Ovary (tissue), 9 donors: Measurements from ENCODE around the gene SIRT6. TPM values are rescaled to one million over a fixed set of nuclear protein-coding genes. Genes with fewer than 3 reads are reported as not detected.

Source experiments
- DNase-seq, 5 donors: peaks; one replicate each; pipeline ENCODE4 v3.0.0-alpha.2; 2019 to 2020
- H3K27ac ChIP-seq, 2 donors: fragments of 200-600 bp; one replicate each; pipeline versions ENCODE4 v1.5.1 to v1.8.0; 2019 to 2022
- H3K27me3 ChIP-seq: fragments of 200-600 bp; one replicate; pipeline ENCODE4 v1.8.0; 2022
- H3K36me3 ChIP-seq: fragments of 200-600 bp; sonication (generic); one replicate; pipeline ENCODE4 v1.5.1; 2019
- H3K4me1 ChIP-seq: one replicate; pipeline ENCODE4 v1.8.1; 2013; ENCODE audit warnings: mild to moderate bottlenecking, moderate library complexity; ENCODE audit not compliant: insufficient read depth
- H3K4me3 ChIP-seq: fragments of 200-600 bp; sonication (generic); one replicate; pipeline ENCODE4 v1.5.1; 2017
- H3K9me3 ChIP-seq, 2 donors: fragments of 200-600 bp in 1 of 2; sonication (generic) in 1 of 2; one replicate each; pipeline versions ENCODE4 v1.5.1 to v1.8.1; 2013 to 2019; ENCODE audit warnings: mild to moderate bottlenecking in 1 of 2, moderate library complexity in 1 of 2
- EP300 ChIP-seq: sonication (generic); formaldehyde crosslinking; IDR thresholded peaks from one replicate; pipeline ENCODE4 v1.6.1; 2017; ENCODE audit warnings: antibody characterized with exemption
- POLR2A ChIP-seq: fragments of 450-650 bp; IDR thresholded peaks from one replicate; pipeline ENCODE4 v1.6.1; 2017; ENCODE audit warnings: antibody characterized with exemption, mild to moderate bottlenecking, moderate library complexity
- WGBS, 3 donors: extraction: QIAGEN DNeasy Blood & Tissue Kit in 1 of 3; methylation state at CpG; one replicate each; pipeline versions ENCODE4 v1.1.5 to v1.1.7; 2013 to 2017; 5-methylcytosine and 5-hydroxymethylcytosine counted together
- intact Hi-C, 4 donors: fragments of 100-400 bp; cut with DNase I; formaldehyde crosslinking; loops; one replicate each; pipeline versions ENCODE4 v1.11.0 to v1.15.1; 2022 to 2023
- polyA plus RNA-seq, 2 donors: library from polyadenylated mRNA; stranded (reverse); fragments of 200-250 nt in 1 of 2; fragments of 350-450 nt in 1 of 2; fragmentation: Illumina TruSeq in 1 of 2; extraction: RNeasy Lipid Tissue Mini Kit (QIAGEN cat#74804) in 1 of 2; gene quantifications; one replicate each; pipeline ENCODE4 v1.2.3, GENCODE V29; 2013 to 2014
- total RNA-seq, 7 donors: library from RNA; depleted of rRNA in 2 of 7; stranded (reverse); fragments of >200 nt in 2 of 7; fragmentation: NEBNext Ultra II Directional in 3 of 7; extraction: Animal tissue kit (Norgen Biotek cat#: 25700) in 3 of 7; gene quantifications; one replicate each; pipeline versions ENCODE4 v1.1.0 to v1.2.4, GENCODE V29; 2016 to 2023
- TF ChIP-seq, protein P1 (sequence below), 3 donors: fragments of 450-650 bp in 2 of 3; fragments of 200-600 bp in 1 of 3; IDR thresholded peaks; one replicate each; pipeline versions ENCODE4 v1.5.1 to v1.8.0; 2016 to 2022; ENCODE audit warnings: antibody characterized with exemption in 3 of 3, mild to moderate bottlenecking in 1 of 3
- donor health status: DM: no; HTN: no; CAD: no; lungs with moderate emphysema.
- donor health status: DM: no; HTN: no; CAD: no.
- donor health status: Bipolar disorder and iron deficiency.
- donor health status: DM: yes; HTN: yes; CAD: no.
- donor health status: DM: no; HTN: no; CAD: no.
- donor health status: DM: yes; HTN: yes; CAD: no.

SIRT6 gene
- total and polyA plus RNA-seq, 9 donors = 0.32 to 19.9 (median 16.5) TPM

DNA sequence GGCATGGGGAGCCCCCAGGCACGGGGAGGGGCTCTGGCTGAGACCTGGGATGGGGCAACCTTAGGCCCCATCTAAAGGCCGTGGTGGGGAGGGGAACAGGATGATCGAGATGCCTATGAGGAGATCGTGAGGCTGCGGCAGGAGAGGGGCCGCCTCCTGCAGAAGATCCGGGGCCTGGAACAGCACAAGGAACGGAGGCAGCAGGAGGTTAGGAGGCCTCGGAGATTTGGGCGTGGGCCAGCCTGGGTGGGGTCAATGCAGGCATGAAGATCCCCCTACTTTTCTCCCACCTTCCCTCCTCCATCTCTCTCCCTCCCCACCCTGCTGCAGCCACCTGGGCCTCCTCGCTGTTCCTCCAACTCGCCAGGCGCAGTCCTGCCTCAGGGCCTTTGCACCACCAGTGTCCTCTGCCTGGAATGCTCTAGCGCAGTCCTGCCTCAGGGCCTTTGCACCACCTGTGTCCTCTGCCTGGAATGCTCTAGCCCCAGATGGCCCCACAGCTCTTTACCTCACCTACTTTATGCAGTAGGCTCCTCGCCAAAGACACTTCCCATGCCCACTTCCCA lies 27.9 kb upstream of the SIRT6 start:
- no peaks in the 10 kb centered on the region for H3K4me1 ChIP-seq
- 75 to 81% (median 78%) methylated on average over 15 of the region's 15 CpGs for WGBS, 3 donors
- no peaks in the 10 kb centered on the region for H3K9me3 ChIP-seq
- TF ChIP-seq, protein P1, sequence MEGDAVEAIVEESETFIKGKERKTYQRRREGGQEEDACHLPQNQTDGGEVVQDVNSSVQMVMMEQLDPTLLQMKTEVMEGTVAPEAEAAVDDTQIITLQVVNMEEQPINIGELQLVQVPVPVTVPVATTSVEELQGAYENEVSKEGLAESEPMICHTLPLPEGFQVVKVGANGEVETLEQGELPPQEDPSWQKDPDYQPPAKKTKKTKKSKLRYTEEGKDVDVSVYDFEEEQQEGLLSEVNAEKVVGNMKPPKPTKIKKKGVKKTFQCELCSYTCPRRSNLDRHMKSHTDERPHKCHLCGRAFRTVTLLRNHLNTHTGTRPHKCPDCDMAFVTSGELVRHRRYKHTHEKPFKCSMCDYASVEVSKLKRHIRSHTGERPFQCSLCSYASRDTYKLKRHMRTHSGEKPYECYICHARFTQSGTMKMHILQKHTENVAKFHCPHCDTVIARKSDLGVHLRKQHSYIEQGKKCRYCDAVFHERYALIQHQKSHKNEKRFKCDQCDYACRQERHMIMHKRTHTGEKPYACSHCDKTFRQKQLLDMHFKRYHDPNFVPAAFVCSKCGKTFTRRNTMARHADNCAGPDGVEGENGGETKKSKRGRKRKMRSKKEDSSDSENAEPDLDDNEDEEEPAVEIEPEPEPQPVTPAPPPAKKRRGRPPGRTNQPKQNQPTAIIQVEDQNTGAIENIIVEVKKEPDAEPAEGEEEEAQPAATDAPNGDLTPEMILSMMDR (IDR thresholded peaks at IDR 0.05) = no peak
- TF ChIP-seq POLR2A (no peak), EP300 (no peak)
- no peaks in the 10 kb centered on the region for H3K36me3 ChIP-seq
- H3K27ac ChIP-seq = no peak overlapping the region
- intact Hi-C loops = no loop called here
- DNase-seq = no peak
- H3K4me3 ChIP-seq = no peak overlapping the region
- no peaks in the 10 kb centered on the region for H3K27me3 ChIP-seq

DNA sequence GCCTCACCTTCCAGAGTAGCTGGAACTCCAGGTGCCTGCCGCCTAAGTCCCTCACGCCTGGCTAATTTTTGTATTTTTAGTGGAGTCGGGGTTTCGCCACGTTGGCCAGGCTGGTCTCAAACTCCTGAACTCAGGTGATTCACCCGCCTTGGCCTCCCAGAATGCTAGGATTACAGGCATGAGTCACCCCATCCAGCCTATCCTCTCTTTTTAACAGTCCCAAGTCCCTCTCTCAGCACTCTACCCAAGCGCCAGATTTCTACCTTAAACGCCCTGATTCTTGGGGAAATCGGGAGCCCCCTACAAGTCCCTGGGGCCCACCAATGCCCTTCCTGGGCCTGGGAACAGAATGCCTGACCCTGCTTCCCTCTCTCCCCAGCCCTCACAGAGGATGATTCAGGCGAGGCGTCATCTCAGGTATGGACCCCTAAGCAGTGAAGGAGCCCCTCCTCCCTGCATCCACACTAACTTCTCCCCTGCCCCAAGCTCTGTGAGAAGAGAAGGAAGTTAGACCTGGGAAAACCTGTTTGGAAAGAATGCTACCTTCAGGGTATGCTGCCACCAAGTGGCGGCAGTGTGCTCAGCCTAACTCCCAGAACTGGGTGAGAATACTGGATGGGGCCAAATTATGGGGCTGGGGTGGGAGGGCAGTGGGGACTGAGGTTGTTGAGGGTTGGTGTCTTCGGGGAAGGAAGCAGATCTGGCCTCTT lies 26.2 kb upstream of the SIRT6 start:
- intact Hi-C loops = loop anchor here in 2 of 4 donors (10.0 kb wide), 2 partner anchors 224 to 544 kb away; partner anchors contain the start of gene EEF2 (in 1 of the 2)
- TF ChIP-seq, protein P1 (IDR thresholded peaks at IDR 0.05) = no peak
- TF ChIP-seq POLR2A = no peak
- TF ChIP-seq EP300 = no peak
- Histone ChIP-seq H3K9me3 (no peaks in the 10 kb centered on the region), H3K4me3 (no peak overlapping the region), H3K27ac (no peak overlapping the region), H3K36me3 (no peaks in the 10 kb centered on the region), H3K27me3 (no peaks in the 10 kb centered on the region), H3K4me1 (no peaks in the 10 kb centered on the region)
- no peak for DNase-seq
- 76 to 79% (median 79%) methylated on average over 13 of the region's 13 CpGs for WGBS, 3 donors

DNA sequence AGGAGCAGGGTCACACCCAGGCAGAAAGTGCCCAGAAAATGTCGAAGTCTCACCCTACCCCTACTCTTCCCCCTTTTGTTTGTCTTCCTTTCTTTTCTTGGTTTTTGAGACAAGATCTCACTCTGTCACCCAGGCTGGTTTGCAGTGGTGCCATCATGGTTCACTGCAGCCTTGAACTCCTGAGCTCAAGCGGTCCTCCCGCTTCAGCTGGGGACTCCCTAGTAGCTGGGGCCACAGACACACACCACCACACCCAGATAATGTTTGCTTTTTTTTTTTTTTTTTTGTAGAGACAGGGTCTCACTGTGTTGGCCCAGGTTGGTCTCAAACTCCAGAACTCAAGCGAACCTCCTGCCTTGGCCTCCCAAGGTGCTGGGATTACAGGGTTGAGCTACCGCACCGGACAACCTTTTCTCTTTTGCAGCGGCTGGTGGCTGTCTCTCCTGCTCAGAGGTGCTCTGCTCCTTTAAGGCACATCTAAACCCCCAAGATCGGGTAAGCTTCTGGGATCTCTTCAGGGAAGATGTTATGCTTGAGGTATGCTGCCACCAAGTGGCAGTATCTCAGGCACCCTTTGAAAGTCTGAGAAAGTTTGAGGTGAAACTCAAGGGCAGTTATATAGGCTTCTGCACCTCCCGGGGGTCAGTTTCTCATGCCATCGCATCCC lies 24.6 kb upstream of the SIRT6 start:
- no peak overlapping the region for H3K27ac ChIP-seq
- no peak for DNase-seq
- intact Hi-C loops = loop anchor here in 2 of 4 donors (10.0 kb wide), 2 partner anchors 222 to 542 kb away; partner anchors contain the start of gene EEF2 (in 1 of the 2)
- H3K4me1 ChIP-seq = no peaks in the 10 kb centered on the region
- H3K36me3 ChIP-seq = no peaks in the 10 kb centered on the region
- H3K4me3 ChIP-seq = no peak overlapping the region
- WGBS, 3 donors = 78 to 85% (median 79%) methylated on average over 10 of the region's 10 CpGs
- no peaks in the 10 kb centered on the region for H3K27me3 ChIP-seq
- no peaks in the 10 kb centered on the region for H3K9me3 ChIP-seq
- TF ChIP-seq EP300 (no peak), POLR2A (no peak)
- TF ChIP-seq, protein P1 (IDR thresholded peaks at IDR 0.05) = no peak

DNA sequence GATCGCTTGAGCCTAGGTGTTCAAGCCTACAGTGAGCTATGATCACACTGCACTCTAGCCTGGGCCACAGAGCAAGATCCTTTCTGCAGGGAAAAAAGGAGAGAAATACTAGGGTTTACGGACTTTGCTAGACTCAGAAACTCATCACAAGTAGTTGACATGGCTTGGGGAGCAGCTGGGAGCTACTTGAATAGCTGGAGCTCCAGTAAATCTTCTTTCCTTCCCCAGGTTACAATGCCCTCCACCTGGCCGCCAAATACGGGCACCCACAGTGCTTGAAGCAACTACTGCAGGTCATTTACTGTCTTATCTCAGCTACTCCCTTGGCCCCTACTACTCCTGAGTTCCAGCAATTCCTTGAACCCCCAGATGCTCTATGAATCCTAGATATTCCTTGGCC lies 19.4 kb upstream of the SIRT6 start:
- no peaks in the 10 kb centered on the region for H3K36me3 ChIP-seq
- WGBS, 3 donors = 70 to 80% (median 72%) methylated on average over 4 of the region's 4 CpGs
- TF ChIP-seq, protein P1 (IDR thresholded peaks at IDR 0.05) = no peak
- TF ChIP-seq POLR2A (no peak), EP300 (no peak)
- DNase-seq = no peak
- H3K9me3 ChIP-seq = no peaks in the 10 kb centered on the region
- H3K27me3 ChIP-seq = peaks cover 6% of the 10 kb centered on the region
- no peak overlapping the region for H3K27ac ChIP-seq
- H3K4me1 ChIP-seq = no peaks in the 10 kb centered on the region
- intact Hi-C loops = loop anchor here in 2 of 4 donors (10.0 kb wide), 2 partner anchors 217 to 537 kb away; partner anchors contain the start of gene EEF2 (in 1 of the 2)
- no peak overlapping the region for H3K4me3 ChIP-seq
